ENCODE results near the gene ZNF536. TPM values are rescaled to one million over a fixed set of nuclear protein-coding genes. Genes with fewer than 3 reads are reported as not detected.

ZNF536 gene
- total RNA-seq, 1 experiment from 2014 or later: not detected

DNA sequence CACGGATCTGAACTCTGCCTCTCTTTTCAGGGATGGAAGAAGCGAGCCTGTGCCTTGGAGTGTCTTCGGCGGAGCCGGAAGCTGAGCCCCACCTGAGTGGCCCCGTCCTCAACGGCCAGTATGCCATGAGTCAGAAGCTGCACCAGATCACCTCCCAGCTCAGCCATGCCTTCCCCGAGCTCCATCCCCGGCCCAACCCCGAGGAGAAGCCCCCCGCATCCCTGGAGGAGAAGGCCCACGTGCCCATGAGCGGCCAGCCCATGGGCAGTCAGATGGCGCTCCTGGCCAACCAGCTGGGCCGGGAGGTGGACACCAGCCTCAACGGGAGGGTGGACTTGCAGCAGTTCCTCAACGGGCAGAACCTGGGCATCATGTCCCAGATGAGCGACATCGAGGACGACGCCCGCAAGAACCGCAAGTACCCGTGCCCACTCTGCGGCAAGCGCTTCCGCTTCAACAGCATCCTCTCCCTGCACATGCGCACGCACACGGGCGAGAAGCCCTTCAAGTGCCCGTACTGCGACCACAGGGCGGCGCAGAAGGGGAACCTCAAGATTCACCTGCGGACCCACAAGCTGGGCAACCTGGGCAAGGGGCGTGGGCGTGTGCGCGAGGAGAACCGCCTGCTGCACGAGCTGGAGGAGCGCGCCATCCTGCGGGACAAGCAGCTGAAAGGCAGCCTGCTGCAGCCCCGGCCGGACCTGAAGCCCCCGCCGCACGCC is 71.5 kb downstream of the ZNF536 start:
- no peaks in the 10 kb centered on the region for H3K79me2 ChIP-seq (ENCODE audit: insufficient read depth, low read length)
- no peak overlapping the region for H4K5ac ChIP-seq (ENCODE audit: insufficient read length, low read depth, low read length)
- H3K23me2 ChIP-seq (ENCODE audit: insufficient read length, low read depth, low read length, poor library complexity, severe bottlenecking): no peaks in the 10 kb centered on the region
- no peak overlapping the region for H3T11ph ChIP-seq (ENCODE audit: low read length)
- H2BK15ac ChIP-seq (ENCODE audit: low read depth, low read length): no peak overlapping the region
- no peak overlapping the region for H2BK20ac ChIP-seq (ENCODE audit: low read depth, low read length, poor library complexity, severe bottlenecking)
- Mint-ChIP-seq H3K9me3 (no peaks in the 10 kb centered on the region), H3K4me1 (peaks cover 18 to 25% of the 10 kb centered on the region in 2 experiments), H3K36me3 (ENCODE audit: insufficient read depth in 1 of 3, low read depth in 3 of 3) (no peaks in the 10 kb centered on the region), H3K27me3 (ENCODE audit: low read depth) (peaks cover 4% of the 10 kb centered on the region), H3K27ac (no peak overlapping the region), H3K4me3 (no peak overlapping the region)
- no peak overlapping the region for H3K4me2 ChIP-seq (ENCODE audit: insufficient read depth, insufficient read length, low read length)
- WGBS (ENCODE audit: extremely low coverage, insufficient read length, low lambda C conversion rate): no CpG with 5 or more reads among the region's 50 CpGs
- no peak overlapping the region for H2BK12ac ChIP-seq (ENCODE audit: insufficient read length, low read depth, low read length)
- no peak overlapping the region for H3K23ac ChIP-seq (ENCODE audit: insufficient read length, low read depth, low read length)
- H3K56ac ChIP-seq (ENCODE audit: insufficient read length, low read depth, low read length): no peak overlapping the region
- no peak overlapping the region for H2BK5ac ChIP-seq (ENCODE audit: insufficient read length, low read length)
- TF ChIP-seq, protein P1, sequence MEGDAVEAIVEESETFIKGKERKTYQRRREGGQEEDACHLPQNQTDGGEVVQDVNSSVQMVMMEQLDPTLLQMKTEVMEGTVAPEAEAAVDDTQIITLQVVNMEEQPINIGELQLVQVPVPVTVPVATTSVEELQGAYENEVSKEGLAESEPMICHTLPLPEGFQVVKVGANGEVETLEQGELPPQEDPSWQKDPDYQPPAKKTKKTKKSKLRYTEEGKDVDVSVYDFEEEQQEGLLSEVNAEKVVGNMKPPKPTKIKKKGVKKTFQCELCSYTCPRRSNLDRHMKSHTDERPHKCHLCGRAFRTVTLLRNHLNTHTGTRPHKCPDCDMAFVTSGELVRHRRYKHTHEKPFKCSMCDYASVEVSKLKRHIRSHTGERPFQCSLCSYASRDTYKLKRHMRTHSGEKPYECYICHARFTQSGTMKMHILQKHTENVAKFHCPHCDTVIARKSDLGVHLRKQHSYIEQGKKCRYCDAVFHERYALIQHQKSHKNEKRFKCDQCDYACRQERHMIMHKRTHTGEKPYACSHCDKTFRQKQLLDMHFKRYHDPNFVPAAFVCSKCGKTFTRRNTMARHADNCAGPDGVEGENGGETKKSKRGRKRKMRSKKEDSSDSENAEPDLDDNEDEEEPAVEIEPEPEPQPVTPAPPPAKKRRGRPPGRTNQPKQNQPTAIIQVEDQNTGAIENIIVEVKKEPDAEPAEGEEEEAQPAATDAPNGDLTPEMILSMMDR (conservative IDR thresholded peaks at IDR 0.05): no peak
- H2BK120ac ChIP-seq (ENCODE audit: low read depth, low read length, poor library complexity, severe bottlenecking): no peak overlapping the region
- no peaks in the 10 kb centered on the region for H3K79me1 ChIP-seq (ENCODE audit: insufficient read depth, low read depth, low read length, poor library complexity, severe bottlenecking)
- H3K9ac ChIP-seq (ENCODE audit: extremely low read depth, insufficient read length, low read length): no peak overlapping the region
- no peak overlapping the region for H2AK5ac ChIP-seq (ENCODE audit: insufficient read length, low read length)
- no peaks in the 10 kb centered on the region for H3K9me3 ChIP-seq (ENCODE audit: control insufficient read depth, low read depth, low read length)
- H3K27me3 ChIP-seq (ENCODE audit: insufficient read depth, low read length): no peaks in the 10 kb centered on the region
- no peaks in the 10 kb centered on the region for H4K20me1 ChIP-seq (ENCODE audit: control insufficient read depth, insufficient read depth, insufficient read length)
- DNase-seq: no peak
- H3K4ac ChIP-seq (ENCODE audit: low read depth, low read length): no peak overlapping the region
- no peak overlapping the region for H4K91ac ChIP-seq (ENCODE audit: insufficient read length, low read depth, low read length)
- no peak overlapping the region for H3K18ac ChIP-seq (ENCODE audit: insufficient read length, low read depth, low read length)
- no peak overlapping the region for H2AFZ ChIP-seq (ENCODE audit: low read length)
- no peak overlapping the region for H3K14ac ChIP-seq (ENCODE audit: insufficient read depth, low read length)
- peaks cover under 1% of the 10 kb centered on the region; the same call in 1 of the 2 replicates for H3K4me1 ChIP-seq (ENCODE audit: insufficient read depth, low read length)
- no peak overlapping the region for H3K27ac ChIP-seq (ENCODE audit: insufficient read length, low read depth, low read length)
- H4K8ac ChIP-seq (replicated peaks; ENCODE audit: insufficient read length, low read depth, low read length): no peak overlapping the region

Measured in H9 (cell line).